HG03135 (cell line): Measurements from ENCODE around the gene TEX2.

Source experiments
- ATAC-seq: cut with Tn5 transposase; IDR thresholded peaks from one replicate; pipeline ENCODE4 v1.9.1; 2021; ENCODE audit warnings: mild to moderate bottlenecking, moderate library complexity; ENCODE audit not compliant: unreplicated experiment

The TEX2 gene

DNA sequence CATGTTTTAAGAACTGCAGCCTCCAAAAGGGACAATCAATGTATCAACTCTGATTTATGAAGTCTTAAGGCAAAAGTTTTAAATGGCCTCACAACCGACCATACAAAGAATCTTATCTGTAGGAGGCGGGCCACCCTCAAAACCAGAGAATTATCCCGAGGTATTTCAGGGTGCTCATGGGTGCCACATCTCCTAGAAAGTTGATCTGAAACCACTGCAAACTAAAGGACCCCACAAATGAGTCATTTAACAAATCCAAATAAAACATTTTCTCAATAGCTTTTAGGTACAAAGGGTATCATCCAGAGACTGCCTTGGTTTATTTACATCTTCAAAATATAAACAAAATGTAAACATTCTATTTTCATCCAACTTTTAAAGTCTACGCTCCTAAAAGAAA is 139.9 kb downstream of the TEX2 start:
- no peak for ATAC-seq

DNA sequence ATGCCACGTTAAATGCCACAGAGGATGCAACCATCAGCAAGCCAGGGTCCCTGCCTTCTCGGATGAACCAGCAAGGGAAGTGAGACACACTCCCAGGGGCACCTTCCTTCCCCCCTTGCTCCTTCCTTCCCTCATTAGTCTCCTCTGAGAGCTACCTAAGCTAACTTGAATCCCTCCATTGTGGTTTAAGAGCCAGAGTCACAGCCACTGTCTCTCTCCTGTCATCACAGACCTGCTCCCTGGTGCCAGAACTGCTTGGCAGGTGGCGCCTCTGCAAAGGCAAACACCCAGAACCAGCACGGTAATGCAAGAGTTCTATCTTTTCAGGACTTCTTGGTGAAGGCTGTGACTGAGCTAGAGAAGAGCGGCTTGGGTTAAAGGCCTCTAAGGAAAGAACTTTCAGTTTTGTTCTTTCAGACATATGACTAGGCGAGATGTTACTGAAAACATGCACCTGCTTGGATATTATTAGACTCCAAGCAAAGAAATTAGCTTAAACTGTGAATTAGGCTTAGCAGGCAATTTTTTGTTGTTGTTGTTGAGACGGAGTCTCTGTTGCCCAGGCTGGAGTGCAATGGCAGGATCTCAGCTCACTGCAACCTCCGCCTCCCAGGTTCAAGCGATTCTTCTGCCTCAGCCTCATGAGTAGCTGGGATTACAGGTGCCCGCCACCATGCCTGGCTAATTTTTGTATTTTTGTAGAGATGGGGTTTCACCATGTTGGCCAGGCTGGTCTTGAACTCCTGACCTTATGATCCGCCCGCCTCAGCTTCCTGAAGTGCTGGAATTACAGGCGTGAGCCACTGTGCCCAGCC is 141.9 kb downstream of the TEX2 start:
- ATAC-seq: peak; percentile 77

DNA sequence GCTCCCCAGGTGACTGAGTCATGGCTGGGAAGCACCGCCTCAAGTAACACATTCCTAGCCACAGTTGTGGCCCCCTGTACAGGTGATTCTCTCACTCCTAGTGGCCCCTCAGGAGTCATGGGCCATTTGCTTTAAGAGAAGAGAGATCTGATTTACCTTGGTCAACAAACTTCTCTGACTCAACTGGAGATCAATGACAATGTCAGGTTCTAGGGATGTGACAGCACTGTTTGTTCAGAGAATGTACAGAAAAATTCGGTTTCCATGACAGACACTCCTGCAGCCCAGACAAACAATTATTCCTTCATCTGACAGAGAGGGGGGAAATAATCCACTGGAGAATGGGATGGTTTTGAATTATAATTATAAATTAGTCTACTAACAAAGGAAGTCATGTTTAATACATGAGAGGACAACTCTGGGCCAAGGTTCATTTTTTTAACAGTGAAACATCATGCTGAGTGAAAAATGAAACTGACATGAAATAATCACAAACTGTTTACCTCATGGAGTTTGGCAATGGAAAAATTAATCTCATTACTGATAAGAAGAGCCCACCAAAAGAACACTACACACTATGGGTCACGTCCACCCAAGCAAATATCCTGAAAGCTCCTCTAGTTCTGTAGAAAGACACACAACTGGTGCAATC is 142.8 kb downstream of the TEX2 start:
- no peak for ATAC-seq

DNA sequence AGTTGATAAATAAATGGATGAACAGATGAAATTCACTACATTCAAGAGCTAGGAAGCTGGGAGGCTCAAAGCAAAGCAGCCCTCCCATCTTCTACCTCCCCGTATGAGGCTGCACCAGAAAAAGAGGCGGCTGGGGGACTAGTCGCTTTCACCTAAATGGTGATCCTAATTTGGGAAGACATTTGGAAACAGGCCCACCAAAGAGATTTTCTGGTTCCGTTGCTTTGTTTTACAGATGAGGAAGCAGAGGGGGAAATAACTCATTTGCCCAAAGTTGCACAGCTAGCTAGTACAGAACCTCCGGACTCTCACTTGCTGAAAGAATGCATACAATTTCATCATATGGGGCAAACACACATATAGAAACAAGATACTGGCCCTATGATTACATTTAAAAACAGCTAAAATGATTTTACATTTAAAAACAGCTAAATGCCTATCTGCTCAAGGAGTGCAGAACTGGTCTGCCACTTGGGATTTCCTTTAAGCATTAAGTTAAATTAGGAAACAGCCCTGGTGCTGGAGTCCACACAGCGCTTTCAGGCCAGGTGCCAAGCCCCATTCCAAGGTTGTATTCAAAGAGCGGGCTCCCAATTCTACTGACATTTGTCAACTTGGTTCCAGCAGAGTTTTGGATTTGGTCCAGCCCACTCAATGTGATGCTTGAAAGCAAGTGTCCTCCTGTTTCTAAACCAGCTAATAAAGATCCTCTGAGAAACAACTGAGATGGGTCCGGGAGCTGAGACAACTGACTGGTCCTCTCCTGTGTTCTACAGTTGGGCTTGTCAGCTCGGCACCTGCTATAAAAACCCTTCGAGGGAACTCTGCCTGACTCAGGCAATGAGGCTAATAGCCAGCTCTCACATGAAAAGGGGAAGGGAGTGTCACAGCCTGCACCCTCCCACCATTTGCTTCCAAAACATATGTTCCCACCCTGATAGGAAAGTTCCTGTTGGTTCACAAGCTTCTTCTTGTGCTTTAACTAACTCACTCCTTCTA is 144.8 kb downstream of the TEX2 start:
- no peak for ATAC-seq

DNA sequence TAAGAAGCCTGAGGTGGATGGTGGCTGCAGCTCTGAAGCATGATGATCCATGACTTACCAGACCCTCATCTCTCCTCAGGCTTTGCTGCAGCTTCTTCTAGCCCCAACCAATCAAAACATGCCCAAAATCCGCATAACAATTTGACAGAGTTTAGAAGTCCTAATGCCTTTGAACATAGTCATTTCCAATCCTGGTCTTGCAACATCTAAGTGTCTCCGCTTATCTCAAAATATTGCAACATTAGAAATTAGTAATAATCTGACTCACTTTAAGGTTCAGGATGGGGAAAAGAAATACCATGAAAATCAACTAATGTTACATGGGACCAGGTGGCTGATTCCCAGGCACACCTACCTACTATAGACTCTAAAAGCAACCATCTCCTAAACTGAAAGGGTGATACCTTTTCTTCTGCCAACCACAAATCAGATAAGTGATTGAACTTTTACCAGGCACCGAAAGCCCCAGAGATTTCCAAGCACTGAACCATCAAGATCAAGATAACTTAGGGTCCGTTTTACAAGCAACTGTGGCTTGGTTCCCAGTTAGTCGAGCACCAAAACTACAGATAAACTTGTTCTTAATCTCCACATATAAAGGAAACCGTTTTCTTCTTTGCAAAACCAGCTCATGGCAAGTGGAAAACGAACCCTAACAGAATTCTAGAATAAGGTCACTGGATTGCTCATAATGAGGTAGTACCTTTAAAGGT is 147.1 kb downstream of the TEX2 start:
- ATAC-seq: no peak

DNA sequence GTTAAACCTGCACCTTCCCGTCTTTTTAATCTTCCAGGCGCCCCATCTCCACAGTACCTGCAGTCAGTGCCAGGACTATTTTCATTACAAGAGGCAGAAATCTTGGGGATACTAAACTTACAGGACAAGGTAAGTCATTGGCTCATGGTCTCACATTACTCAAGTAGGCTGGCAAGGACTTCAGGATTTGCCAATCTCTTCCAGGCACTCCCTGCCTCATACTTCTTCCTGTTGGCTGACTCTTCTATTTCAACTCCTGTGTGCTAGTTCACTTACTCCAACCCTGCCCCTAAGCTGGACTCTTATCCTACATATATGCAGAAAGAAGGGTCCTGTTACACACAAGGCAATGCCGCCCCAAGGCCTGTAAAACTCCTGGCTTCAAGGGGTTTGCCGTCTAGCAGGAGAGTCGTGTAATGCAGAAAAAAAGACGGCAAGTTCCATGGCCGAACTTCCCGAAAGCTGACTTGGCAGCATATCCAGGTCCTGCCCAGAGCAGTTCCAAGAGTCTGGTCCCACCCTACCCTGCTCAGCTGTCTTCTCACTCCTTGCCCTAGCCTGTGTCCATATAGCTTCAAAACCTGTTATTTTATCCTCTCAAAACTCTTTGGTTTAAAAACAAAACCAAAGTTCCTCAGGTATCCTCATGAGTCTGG is 147.9 kb downstream of the TEX2 start:
- ATAC-seq: no peak

DNA sequence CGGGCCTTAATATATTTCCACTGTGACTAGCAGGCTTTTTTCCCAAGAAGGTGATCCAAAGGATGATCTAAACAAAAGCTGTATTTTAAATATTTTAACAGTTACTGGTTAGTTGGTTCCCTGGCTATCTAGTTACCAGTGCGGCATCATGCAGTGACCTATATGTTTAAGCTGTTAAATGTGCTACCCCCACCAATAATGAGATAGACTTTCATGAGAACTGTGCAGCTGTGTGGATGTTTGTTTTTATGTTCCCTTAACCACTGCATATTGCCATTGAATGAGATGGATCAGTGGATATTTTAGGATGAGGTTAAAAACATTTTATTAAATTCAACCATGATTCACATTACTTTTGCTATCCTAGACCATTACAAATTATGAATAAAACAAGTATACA is 150.1 kb downstream of the TEX2 start:
- no peak for ATAC-seq

DNA sequence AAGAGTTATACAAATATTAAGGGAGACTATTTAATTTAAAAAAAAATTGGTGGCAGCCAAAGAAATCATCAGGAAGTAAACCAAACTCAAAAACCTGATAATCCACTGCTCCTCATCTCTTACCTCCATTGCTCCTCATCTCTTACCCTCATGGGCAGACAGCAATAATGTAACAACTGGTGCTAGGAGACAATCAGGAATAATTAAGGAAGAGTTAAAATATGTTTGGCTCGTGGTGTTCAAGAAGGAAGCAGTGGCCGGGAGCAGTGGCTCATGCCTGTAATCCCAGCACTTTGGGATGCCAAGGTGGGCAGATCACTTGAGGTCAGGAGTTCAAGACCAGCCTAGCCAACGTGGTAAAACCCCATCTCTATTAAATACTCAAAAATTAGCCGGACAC is 151.2 kb downstream of the TEX2 start:
- no peak for ATAC-seq

DNA sequence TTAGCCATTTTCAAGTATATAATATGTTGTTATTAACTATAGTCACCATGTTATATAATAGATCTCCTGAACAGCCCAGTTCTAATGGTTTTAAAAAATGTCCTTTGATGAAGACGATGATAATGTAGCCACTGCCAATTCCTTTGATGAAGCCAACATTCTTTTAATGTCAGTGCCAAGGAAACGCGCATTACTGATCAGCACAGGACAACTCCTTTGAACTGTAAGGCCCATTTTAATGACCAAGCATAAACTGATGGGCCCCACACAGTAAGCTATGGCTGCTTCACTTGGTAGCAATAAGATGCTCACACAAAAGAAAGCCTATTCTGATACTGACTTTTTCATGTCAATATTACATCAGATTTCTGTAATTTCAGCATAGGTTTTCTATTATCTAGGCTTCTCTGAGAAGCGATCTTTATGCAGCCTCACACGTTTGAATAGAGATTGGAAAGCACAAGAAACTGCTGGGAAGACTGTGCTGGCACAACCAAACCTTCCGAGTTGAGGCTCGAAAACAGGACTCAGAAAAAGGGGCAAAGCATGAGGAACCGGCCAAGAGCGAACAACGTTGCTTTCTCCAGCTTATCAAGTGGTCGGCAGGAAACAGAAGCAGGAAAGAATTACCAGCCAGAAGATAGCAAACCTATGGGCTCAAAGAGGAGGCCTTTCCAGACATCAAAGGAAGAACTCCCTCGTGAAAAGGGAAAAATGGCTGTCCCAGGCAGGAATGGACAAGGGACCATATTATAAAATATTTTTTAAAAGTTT is 152.5 kb downstream of the TEX2 start:
- ATAC-seq: no peak

DNA sequence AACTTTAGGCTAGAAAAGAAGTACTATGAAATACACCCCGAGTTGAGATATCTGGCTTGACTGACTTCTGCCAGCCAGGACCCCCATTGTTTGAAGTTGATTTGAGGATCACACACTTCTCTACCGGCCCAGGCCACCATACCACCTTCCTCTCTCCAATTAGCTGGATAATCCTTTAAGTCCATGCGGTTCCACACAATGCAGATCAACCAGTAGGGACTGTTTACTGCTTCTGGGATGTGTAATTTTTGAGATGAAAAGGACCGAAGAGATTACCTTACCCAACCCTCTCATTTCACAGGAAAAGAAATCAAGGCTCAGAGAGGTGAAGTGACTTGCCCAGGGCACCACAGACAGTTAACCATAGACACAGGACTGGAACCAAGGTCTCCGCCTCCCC is 153.7 kb downstream of the TEX2 start:
- no peak for ATAC-seq

DNA sequence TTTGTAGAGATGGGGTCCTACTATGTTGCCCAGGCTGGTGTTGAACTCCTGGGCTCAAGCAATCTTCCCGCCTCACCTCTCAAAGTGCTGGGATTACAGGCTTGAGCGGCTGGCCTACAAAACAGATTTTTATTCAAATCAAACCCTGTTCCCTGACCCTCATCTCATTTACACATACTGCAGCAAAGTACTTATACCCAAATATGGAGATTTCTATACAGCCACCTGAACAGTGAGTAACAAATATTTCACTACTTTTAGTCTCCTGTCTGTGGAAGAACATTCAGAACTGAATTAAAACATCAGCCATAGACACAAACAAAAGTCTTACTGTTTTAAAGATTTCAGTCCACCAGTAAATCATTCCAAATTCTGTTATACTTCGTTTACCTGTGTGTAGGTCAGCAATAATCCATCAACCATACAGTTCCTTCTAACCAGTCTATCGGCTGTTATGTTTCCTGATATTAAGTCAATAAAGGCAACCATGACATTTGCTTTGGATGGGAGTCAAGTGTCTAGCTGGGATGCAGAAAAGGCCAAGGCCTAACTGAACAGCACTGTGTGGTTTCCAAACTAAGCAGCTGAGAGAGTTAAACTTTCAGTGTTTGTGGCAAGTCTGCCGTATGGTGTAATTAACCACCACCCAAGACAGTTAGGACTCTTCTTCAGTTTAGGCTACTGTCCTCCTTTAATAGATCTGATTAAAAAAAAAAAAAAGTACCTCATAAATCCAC is 155.4 kb downstream of the TEX2 start:
- ATAC-seq: no peak

DNA sequence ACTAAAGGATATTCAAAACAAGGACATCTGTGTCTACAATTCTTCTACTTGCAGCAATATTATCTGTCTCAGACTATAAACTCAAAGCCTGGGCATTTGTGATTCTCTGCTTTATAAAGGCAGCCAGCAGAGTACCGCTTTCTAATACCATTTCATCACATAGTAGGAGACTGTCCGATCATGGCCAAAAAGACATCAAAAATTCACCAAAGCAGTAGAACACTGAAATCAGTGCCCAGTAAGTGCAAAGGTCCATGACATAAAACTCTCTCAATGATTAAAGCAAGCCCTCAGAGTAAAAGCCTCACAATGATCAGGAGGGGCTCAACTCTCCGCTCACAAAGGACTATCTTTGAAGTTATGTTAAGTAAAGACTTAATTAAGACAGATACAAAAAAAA is 156.1 kb downstream of the TEX2 start:
- ATAC-seq: no peak

DNA sequence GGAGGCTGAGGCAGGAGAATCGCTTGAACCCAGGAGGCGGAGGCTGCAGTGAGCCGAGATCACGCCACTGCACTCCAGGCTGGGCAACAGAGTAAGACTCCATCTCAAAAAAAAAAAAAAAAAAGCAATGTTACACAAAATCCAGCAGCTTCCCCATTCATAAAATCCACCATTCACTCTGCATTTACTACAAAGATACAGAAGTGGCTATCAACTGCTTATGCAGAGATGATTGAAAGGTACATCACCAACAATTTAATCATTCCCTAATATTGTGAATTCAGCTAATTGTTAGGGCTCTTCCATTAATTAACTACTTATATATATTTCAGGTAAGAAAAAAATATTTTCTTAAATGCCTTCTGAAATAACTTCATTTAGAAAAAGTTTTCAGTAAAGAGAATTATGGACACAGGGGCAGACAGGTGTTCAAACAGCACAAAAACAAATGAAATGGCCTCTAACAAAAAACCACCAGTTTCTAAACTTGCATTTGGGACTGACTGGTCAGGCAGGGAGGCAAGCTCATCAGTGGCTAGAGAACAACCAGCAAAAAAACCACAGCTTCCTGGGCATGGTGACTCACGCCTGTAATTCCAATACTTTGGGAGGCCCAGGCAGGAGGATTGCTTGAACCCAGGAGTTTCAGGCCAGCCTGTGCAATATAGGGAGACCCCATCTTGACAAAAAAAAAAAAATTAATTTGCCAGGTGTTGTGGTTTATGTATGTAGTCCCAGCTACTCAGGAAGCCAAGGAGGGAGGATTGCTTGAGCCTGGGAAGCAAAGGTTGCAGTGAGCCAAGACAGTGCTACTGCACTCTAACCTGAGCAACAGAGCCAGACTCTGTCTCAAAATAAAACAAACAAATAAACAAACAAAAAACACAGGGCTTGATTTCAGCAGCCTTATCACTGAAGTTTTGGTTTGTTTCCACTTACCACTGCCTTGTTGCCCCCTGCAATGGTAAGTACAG is 159.4 kb downstream of the TEX2 start:
- no peak for ATAC-seq

DNA sequence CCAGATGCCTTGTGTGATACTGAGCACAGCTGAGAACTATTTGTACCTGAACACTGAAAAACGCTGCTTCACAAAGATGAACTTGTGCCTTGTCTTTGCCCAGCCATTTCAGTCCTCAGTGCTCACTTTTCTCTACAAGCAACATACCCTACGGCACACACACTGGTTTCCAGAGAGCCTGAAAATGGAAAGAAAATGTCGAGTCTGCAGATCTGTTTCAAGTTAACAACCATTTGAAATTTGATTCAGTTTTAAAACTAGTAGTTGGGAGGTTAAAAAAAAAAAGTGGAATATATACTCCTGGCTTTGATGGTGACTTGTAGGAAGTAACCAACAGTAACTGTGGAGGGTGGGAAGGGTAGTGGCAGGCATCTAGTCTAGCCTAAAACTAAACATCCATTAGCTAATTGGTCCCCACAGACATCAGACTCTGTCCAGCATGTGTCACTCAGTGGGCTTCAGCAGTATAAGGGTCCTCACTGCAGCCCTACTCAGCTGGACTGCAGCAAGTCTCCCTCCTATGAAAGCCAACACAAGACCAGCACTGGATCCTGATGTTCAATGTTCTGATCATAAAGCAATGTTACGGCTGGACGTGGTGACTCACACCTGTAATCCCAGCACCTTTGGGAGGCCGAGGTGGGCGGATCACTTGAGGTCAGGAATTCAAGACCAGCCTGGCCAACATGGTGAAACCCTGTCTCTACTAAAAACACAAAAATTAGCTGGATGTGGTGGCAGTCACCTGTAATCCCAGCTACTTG is 160.3 kb downstream of the TEX2 start:
- ATAC-seq: no peak

DNA sequence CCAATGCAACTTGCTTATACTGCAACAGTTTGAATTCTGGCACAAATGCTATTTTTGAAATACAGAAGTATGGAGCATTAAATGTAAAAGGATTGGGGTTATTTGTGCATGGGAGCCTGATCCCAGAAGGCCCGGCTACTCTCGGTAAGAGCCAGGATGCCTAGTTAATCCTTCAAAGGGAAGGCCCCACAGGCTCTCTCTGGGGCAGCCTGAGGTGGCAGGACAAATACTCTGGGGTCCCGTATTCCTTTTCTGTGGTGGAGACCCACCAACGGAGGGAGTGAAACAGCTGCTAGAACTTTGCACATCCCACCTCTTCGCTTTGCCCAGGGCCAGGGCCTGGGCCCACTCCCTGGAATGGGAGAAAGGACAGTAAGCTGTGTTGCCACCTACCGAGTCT is 163.5 kb downstream of the TEX2 start:
- ATAC-seq: no peak
